AG09309 (cell line): Measurements from ENCODE around the gene TTLL5.
A peak's percentile ranks its signal among the peaks of the same experiment; 100 is the strongest.

Experiments used
- DNase-seq: peaks from one replicate; pipeline ENCODE4 v3.0.0-alpha.2; 2010; ENCODE audit warnings: low read depth
- H3K4me3 ChIP-seq: 2 replicates; pipeline ENCODE4 v1.5.1; 2011; ENCODE audit warnings: mild to moderate bottlenecking, low read depth, low read length, moderate library complexity; ENCODE audit not compliant: control insufficient read depth
- TF ChIP-seq, protein P1 (sequence below): IDR thresholded peaks from 2 replicates; pipeline ENCODE4 v1.5.1; 2011; ENCODE audit warnings: mild to moderate bottlenecking, low read depth, low read length, inconsistent platforms; ENCODE audit not compliant: insufficient read depth, control insufficient read depth; ENCODE audit errors: missing control alignments

The TTLL5 gene

DNA sequence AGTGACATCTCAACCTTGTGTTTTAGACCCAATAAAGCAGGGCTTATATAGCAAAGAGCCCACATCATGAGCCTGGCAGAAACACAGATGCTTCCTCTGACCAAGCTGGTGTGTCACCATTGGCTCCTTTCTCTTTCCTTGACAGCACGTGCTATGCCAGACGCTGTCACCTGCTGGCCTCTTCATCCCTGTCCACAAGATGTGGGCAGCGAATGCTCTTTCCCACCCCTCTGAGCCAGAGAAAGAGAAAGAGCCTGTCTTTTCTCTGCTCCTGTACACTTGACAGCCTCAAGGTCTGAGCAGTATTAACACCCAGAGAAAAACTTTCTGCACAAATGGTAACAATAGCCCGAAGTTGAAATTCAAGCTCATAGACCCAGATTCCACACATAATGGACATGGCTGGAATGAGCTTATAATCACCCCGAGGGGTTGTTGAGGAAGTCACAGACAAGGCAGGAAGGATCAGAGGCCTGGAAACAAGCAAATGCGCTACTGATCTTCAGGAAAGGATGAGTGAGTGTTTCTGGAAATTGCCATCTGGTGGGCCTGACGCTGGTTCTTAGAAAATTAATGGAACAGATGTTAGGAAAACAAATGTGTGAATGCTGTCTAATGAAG lies 311.9 kb downstream of the TTLL5 start:
- H3K4me3 ChIP-seq: no peak overlapping the region
- no peak for DNase-seq
- TF ChIP-seq, protein P1, sequence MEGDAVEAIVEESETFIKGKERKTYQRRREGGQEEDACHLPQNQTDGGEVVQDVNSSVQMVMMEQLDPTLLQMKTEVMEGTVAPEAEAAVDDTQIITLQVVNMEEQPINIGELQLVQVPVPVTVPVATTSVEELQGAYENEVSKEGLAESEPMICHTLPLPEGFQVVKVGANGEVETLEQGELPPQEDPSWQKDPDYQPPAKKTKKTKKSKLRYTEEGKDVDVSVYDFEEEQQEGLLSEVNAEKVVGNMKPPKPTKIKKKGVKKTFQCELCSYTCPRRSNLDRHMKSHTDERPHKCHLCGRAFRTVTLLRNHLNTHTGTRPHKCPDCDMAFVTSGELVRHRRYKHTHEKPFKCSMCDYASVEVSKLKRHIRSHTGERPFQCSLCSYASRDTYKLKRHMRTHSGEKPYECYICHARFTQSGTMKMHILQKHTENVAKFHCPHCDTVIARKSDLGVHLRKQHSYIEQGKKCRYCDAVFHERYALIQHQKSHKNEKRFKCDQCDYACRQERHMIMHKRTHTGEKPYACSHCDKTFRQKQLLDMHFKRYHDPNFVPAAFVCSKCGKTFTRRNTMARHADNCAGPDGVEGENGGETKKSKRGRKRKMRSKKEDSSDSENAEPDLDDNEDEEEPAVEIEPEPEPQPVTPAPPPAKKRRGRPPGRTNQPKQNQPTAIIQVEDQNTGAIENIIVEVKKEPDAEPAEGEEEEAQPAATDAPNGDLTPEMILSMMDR: no peak

- H3K4me3 ChIP-seq: no peak overlapping the region
- TF ChIP-seq, protein P1: no peak
- DNase-seq: no peak
Observed at GRCh38 chr14:75976826-75977581, 316.0 kb downstream of the TTLL5 start.

- no peak for DNase-seq
- H3K4me3 ChIP-seq: no peak overlapping the region
- TF ChIP-seq, protein P1: no peak
Observed at GRCh38 chr14:75977582-75977943, 316.5 kb downstream of the TTLL5 start.

DNA sequence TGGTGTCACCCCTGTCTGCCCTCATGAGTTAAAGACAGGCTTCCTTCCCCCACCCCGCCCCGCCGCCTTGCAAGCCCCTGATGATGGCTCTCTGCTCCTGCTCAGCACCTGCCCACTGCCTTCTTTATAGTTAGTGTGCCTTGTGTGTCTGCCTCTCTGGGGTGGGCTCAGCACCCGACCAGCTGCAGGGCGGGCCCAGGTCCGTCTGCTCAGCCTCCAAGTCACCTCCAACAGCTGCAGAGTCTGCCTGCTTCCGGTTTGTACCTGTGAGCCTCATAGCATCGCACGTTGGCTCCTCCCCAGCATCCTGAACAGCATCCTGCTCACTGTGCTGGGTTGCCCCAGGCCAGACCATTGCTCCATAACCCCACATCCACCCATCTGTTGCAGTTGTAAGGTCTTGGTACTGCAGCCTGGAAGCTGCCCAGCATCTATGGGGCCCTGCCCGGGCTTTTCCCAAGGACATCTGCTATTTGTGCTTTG lies 317.2 kb downstream of the TTLL5 start:
- no peak overlapping the region for H3K4me3 ChIP-seq
- TF ChIP-seq, protein P1: no peak
- no peak for DNase-seq

- peak overlapping the region; percentile 6; the same call in 1 of the 2 replicates for H3K4me3 ChIP-seq
- TF ChIP-seq, protein P1: peak; percentile 83
- no peak for DNase-seq
Observed at GRCh38 chr14:75979071-75979571, 318.1 kb downstream of the TTLL5 start.

DNA sequence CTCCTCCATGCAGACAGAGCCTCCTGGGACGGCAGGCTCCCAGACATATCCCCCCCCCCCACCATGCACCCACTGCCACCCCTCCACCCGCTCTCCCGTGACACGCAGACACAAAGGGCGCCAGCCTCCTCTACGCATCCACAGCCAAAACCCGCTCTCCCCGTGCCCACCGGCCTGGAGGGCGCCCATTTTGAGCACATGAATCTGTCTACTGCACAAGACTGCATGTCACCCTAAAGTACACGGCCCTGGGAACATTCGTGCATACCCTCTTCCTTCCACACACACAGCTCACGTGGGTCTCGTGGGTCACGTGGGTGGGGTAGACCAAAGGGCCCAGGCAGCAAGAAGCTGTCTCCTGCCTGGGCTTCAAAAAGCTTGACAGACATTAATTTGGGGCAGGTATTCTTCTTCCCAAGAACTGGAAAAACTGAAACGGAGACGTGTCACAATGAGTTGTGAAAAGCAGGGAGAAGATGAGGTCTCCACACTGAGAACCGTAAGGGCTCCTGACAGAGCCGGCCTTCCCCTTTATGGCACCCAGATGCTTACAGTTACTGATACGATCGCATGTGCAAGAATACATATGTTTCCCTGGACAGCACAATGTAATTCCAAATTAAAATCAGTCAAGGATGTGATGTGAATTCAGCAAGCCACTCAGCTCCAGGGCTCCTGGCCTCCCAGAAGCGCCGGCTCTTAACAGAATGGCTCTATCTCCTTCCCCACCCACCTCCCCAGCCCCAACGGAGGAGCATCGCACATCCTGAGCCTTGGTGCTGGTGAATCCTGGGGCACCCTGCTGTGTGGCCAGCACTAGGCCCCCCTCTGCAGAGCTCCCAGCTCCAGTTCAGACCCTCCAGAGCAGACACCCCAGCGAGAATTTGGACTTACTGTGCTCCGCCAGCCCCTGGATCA lies 318.9 kb downstream of the TTLL5 start:
- H3K4me3 ChIP-seq: no peak overlapping the region; the same call in 1 of the 2 replicates
- TF ChIP-seq, protein P1: no peak
- DNase-seq: no peak
